NCI-H2081 treated with DMSO at 0.1 percent for 48 hours (cell line): ENCODE measurements around the gene CNOT6L.
"Not testable (repeated sequence)": the region's sequence is repeated elsewhere in the genome, so short reads cannot be mapped to it uniquely, and the experiment has no call there.

ENCODE experiments used
- DNase-seq: peaks from one replicate; lab custom pipeline; 2025; lab: John Stamatoyannopoulos, UW

The CNOT6L gene

DNA sequence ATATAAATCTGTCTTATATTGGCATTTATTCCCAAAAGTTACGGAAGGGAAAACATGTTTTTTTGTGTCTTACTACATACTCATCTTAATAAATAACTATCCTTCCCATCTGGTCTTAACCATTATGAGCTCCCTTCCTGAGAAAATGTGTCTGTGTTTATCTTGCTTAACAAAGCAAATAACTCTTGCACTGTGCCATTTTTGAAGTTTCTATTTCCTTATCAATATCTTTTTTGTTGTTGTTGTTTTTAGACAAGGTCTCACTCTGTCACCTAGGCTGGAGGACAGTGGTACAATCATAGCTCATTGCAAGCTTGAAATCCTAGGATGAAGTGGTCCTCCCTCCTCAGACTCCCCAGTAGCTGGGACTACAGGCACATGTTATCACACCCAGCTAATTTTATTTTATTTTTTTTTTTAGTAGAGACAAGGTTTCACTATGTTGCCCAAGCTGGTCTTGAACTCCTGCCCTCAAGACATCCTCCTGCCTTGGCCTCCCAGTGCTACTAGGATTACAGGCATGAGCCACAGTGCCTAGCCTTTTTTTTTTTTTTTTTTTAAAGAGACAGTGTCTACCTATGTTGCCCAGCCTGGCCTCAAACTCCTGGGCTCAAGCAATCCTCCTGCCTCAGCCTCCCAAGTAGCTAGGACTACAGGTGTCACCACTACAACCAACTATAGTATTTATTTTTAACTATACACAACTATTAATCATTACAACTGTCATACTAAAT is 36.9 kb downstream of the CNOT6L start:
- DNase-seq, result no peak

GRCh38 chr4:77780762-77781161 is 38.4 kb downstream of the CNOT6L start:
- not testable (repeated sequence) for DNase-seq

GRCh38 chr4:77777135-77777807 is 41.9 kb downstream of the CNOT6L start:
- no peak for DNase-seq

DNA sequence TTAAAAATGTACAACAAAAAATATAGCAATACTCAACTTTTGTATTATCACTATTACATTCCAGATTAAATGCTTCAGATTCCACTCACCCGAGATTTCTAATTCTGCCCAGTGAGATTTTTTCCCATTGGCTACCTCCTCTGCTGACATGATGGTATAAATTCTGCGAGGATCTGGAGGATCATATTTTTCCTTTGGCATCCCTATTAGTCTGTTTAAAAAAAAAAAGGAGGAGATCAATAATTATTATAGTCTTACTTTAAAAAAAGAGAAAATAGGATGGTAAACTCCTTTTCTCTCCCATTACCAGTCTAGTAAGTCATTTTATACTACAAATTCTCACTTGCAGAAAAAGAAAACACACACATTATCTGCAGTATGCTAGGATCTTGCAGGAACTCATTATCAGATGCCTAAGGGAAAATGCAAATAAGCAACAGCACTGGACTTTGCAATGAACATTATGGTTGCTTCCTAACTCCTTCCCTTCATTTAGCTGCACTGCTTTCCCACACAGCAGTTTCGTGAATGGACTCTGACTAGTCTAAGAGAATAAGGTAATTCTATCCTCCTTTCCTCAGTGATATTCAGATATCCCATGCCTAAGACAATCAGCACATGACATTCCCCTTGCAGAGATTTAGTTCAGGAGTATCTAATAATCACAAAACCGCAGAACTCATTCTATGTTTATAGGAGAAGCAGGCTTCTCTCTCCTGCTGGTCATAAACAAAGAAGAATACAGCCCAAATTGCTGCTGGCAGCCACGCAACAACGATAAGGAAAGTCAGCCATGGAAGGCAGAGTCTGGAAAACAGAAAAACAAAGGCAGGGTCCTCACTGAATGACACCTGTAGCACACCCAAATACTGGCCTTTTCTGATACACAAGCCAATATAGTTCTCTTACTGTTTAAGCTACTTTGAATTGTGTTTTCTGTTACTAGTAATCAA is 42.7 kb downstream of the CNOT6L start:
- DNase-seq, result no peak

DNA sequence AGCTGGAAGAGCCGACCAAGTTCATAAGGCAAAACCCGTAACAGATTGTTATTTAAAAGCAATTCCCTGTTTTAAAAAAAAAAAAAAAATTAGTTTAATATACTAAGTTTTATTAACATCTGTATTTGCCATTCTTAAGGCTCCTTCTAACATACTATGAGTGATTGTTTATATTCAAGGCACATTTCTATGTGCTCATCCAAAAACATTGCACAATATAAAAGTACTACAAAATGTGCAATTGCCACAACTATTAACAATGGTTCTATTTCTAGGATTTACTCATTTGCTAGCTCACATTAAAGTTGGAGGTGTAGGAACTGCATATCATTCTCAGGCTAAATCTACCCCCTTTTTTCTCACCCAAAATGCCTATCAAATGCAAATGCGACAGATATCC is 46.1 kb downstream of the CNOT6L start:
- no peak for DNase-seq

DNA sequence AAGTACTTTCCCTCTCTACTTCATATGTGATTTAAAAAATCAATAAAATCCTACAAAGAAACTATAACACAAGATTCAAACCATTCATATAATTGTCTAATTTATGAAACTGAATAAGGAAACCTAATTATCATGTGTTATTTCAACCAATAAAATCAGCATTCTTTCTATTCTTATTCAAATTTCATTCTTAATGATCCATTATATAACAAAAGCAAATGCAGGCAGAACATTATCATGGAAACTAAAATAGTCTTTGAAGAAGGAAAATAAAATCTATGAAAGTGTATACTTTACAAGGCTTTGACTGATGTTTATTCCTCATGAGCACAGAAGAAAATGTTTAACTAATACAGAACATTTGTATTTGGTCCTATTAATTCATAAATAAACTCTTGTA is 47.6 kb downstream of the CNOT6L start:
- DNase-seq, result no peak

DNA sequence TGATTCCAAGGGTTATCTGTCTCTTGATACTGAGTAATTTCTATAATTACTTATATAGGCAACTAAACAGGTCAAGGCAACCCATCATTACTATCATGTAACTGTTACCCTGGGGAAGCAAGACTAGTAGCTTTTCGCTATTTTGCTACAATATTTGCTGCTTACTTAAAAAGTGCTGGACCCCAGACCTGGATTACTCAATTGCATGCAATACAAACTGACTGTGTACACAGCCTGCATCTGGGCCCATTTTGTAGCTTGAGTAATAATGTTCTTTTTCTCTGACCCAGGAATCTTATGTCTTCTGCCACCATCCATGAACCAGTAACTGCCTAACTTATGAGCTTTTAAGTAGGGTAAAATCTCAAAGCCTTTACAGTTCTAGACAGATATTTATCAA is 53.4 kb downstream of the CNOT6L start:
- no peak for DNase-seq

- DNase-seq, result no peak
Observed at GRCh38 chr4:77762531-77762930, 56.6 kb downstream of the CNOT6L start.

DNA sequence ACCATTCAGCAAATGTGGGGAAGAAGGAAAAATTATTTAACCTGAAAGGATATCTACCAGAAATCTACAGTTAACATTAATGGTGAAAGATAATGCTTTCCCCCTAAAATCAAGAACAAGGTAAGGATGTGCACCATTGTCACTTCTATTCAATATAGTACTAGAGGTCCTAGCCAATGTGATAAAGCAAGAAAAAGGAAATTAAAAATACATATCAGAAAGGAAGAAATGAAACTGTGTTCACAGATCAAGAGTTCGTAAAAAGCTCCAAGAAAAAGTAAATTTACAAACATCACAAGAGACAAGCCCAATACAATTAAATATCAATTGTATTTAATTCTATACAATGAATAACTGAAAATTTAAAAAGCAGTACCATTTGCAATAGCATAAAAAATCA is 57.6 kb downstream of the CNOT6L start:
- DNase-seq, result no peak

- no peak for DNase-seq
Observed at GRCh38 chr4:77758804-77759203, 60.4 kb downstream of the CNOT6L start.

- DNase-seq, result no peak
Observed at GRCh38 chr4:77751764-77752163, 67.4 kb downstream of the CNOT6L start.

DNA sequence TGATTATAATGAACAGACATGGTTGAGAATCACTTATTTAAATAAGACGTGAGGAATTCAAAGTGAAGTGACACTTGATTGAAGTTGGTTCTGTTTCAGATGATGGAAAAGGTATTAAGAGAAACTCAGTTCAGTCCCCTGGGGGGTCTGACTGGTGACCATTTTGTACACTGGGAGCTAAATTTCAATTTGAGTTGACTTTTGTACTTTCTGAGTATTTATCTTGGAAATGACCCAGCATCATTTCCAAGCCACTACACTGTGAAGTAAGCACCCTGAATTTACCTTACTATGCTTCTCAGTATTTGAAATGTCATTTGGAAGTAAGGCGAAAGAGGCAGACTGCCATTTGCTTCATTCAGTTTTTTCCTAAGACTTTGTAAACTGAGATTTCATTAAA is 73.4 kb downstream of the CNOT6L start:
- no peak for DNase-seq

GRCh38 chr4:77742054-77742453 is 77.1 kb downstream of the CNOT6L start:
- DNase-seq, result no peak

- DNase-seq, result no peak
Observed at GRCh38 chr4:77740480-77740879, 78.7 kb downstream of the CNOT6L start.

- no peak for DNase-seq
Observed at GRCh38 chr4:77734928-77735327, 84.2 kb downstream of the CNOT6L start.

GRCh38 chr4:77731656-77732055 is 87.5 kb downstream of the CNOT6L start:
- DNase-seq, result no peak

DNA sequence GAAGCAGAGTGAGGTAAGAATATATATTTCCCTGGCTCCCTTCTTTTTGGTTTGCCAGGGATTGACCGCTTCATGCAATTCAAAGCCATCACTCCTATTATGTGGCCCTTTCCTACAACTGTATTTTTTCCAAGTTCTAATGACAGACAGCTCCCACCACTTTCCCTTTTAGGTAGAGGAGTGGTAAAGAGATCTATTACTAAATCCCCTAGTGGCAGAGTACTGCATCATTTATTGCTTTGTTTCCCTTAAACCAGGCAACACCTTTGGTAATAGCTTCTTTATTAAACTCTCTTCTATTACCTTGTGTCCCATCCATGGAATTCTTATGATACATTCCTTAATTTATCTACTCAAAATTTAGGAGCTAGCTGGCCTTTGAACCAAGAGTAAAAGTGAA is 90.7 kb downstream of the CNOT6L start:
- no peak for DNase-seq

GRCh38 chr4:77721073-77721472 is 98.1 kb downstream of the CNOT6L start:
- no peak for DNase-seq

DNA sequence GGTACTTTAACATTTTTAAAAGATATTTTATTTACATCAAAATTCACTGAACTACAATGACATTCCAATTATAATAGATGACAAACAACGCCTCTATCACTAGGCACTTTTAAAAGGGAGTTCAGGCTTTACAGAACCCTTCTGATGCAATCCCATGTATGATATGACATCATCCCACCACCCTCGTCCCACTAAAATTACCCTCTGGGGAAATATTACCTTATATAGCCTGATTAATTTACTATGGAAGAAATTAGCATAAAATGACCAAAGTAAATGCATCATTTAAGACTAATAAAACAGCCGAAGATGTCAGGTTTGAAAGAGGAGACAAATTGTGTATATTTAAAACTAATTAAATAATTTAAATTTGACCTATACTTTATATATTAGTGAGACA is 100.7 kb downstream of the CNOT6L start:
- not testable (repeated sequence) for DNase-seq

DNA sequence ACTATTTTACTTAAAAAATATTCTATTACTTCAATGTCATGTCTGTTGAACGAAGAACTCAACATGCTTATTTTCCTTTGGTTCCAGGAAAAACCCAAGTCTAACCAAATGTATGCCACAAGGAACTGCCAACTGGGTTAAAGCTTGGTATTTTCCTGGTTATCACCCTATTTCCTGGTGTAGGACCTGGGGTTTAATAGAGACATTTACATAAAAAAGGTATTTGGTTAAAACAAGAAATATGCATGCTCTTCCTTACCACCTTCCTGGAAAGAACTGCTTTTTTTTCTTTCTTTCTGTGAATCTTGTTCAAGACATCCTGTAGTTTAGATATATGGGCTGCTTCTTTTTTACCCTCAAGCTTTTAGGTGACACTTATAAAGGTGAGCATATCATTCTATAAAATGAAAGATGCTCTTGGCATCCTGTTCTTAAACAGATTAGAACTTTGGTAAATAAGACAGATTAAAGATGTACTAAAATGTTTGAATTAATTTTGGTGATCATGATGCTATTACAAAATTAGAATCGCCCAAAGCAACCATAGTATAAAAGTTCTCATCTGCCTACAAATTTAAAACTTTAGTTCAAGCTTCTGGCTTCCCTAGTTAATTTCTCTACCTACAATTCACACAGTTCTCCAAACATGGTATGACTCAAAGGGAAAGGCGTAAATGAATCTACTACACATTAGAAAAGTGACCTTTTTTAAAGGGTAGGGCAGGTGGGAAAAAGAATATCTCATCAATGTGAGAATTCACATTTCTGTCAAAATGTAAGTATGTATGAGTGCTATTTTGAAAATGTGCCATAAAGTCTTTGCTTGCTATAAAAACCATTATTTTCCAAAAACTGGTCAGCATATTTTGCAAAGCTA is 103.5 kb downstream of the CNOT6L start:
- DNase-seq, result no peak

DNA sequence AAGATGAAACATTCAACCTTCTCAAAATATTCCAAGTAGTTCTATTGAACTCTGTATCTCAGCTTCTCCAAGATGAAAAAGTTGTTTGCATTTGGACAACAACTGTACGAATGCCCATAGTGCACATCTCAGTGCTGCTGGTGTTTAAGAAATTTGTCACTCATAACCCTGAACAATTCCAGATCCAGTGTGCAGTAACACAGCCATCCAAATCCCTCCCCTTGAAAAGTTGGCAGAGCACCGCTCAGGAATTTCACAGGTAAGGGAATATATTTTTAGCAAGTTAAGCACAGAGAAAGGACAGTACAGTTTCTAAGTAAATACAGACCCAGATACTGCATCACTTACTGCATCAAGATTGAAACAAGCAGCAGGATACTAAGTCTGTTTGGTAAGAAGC is 104.7 kb downstream of the CNOT6L start:
- DNase-seq, result no peak

GRCh38 chr4:77713884-77714283 is 105.3 kb downstream of the CNOT6L start:
- no peak for DNase-seq
